ENCODE measurements around the gene AKIRIN2.

Gene AKIRIN2

DNA sequence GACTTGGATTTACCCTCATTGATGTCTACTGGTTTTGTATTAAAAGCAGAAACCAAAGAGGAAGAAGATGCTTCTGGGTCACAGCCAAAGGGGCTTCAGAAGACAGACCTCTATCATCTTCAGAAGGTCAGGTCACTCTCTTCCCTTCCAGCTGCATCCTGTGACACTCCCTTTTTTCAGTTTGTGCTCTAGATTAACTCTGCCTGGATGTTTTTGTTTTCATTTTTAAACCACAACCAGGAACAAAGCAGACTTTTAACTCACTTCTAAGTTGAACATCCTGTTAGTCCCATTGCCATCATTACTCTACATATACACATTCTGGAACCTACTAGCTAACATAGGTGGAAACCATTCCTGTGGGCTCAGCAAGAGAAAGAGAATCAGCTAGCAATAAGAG is 45.2 kb downstream of the AKIRIN2 start:
- DNase-seq (ENCODE audit: extremely low read depth in 1 of 2, low read depth in 1 of 2): no peak

DNA sequence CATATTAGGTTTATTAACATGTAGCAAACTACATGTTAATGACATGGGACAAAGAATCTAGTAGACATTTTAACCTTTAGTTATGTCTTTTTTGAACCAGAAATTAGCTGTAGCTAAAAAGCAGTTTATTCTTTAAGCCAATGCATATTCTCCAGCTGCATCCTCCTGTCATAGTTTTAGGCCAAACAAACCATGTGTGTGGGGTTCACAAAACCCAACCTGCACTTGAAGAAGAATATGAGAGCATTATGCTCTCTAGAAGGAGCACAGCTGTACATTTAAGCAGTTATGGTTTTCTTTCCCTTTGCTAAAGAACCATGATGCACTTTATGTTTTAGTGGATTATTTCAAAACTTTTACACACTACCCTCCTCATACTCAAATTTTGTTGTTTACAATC is 46.2 kb downstream of the AKIRIN2 start:
- DNase-seq (ENCODE audit: extremely low read depth in 1 of 2, low read depth in 1 of 2): no peak

DNA sequence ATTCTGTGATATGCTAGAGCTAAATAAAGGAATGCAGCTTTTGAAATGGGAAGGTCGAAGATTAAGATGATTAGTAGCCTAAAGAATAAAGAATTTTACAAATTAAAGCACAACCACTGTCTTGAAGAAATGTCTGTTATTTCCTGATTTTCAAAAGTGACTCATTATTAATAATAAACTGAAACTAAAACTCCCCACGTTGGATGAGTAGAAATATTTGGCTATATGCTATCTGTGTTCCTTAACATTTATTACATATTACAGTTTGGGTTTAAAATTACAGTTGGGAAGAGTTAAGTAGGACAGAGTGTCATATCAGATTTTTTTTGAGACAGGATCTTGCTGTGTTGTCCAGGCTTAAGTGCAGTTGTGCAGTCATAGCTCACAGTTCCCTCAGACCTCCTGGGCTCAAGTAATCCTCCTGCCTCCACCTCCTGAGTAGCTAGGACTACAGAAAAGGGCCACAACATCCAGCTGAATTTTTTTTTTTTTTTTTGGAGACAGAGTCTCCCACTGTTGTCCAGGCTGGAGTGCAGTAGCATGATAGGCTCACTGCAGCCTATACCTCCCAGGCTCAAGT is 47.1 kb downstream of the AKIRIN2 start:
- DNase-seq (ENCODE audit: extremely low read depth in 1 of 2, low read depth in 1 of 2): no peak

DNA sequence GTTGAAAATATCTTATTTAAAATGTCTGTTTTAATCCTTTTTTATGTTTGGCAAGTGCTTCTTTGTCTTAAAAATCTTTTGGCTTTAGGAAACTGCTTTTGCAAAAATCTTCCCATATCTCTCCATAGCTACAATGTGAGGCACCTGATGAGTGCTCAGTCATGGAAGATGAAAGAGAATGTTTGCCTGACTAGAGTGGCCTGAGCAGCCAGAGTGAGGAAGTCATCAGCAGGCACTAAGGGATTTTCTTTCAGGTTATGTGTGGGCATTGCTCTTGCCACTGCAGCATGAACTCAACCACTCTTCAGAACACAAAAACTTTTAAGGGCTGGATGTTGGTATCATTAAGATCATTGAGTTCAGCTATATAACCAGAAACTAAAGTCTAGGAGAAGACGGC is 47.9 kb downstream of the AKIRIN2 start:
- no peak for DNase-seq (ENCODE audit: extremely low read depth in 1 of 2, low read depth in 1 of 2)

DNA sequence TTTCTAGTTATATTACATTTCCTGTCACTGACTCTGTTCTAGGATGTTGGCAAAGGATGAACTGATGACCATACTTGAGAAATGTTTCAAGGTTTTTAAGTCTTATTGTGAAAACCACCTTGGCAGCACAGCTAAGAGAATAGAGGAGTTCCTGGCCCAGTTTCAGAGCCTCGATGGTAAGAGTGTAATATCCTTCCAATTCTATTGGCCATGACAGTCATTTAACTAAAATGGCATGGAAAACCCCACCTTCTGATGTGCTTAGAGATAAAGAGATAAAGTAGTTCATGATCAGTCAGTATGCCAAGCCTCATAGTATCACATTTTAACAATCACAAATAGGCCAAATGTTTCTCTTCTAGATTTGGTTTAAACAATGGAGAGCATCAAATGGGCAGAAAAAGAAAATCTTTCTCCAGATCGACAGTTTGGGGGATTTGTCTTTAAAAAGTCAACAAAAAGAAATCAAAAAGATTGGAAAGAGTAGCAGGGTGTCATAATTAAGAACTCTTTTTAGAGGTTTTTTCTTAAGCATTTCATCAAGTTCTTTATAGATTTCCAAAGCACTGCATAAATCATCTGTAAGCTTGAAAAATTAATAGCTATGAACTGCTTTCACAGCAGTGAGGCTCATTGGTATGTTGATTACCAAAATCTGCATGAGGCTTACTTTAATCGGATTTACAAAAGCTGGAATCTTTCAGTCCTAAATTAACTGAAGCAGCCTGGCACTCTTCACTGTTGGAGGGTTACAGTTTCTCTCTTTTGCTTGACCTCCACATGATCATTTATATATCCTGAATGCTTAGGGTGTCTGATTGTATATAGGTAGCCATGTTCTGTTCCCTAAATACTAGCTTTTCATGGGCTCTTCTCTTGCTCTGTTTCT is 48.7 kb downstream of the AKIRIN2 start:
- no peak for DNase-seq (ENCODE audit: extremely low read depth in 1 of 2, low read depth in 1 of 2)

DNA sequence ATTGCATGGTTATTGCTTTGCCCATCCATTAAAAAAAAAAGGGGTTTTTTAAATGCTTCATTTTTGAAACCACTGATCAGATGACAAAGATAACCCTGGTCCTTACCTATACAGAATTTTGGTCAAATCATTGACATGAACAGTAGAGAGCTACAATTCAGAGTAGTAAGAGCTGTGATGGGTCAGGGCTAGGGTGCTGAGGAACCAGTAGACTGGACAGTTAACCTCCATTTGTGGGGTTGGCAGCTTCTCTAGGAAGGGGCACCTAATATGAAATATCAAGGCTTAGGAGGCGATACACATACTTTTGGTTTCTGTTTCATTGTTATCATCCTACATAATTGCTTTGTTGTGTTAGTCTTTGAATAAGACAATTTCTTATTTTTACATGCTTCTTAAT is 57.0 kb downstream of the AKIRIN2 start:
- no peak for DNase-seq (ENCODE audit: extremely low read depth in 1 of 2, low read depth in 1 of 2)

DNA sequence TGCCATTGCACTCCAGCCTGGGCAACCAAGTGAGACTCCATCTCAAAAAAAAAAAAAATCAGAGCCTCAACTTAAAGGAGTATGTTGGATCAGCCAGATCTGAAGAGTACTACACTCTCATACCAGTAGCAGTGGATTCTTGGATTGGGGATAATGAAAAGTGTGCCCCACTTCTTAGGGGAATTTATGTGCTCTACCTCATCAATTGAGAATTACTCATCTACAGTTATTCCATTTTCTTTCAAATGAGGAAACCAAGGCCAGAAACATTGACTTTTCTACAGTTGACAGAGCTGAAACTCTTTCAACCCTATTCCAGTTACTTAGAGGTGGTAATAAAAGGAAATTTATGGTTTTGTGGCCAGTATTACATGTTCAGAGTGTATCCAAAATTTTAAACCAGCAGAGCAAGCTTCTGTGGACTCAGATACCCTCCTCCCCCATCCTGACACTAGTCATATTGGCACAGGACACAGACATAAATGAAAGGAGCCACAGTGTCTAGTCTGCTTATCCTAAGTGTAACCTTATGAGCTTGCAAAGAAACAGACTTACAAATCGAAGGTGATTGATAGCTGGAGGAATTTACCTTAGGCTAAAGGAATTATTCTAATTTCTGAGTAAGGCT is 60.9 kb downstream of the AKIRIN2 start:
- no peak for DNase-seq (ENCODE audit: extremely low read depth in 1 of 2, low read depth in 1 of 2)

DNA sequence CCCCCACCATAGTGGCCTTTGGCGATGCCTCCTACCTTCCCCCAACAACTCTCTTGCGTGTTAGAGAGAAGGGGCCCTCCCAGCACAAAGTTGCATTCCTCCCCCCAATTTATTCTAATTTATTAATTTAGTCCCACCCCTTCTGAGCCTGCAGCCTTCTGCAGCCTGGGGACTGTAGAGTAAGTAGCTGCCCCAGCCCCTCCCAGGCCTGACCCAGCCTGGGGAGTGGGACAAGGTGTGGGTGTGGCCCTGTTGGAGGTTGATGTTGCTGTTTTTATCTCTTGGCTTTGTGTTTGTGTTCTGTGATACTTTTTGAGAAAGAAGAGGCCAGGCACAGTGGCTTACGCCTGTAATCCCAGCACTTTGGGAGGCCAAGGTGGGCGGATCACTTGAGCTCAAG is 62.7 kb downstream of the AKIRIN2 start:
- DNase-seq (ENCODE audit: extremely low read depth in 1 of 2, low read depth in 1 of 2): no peak

DNA sequence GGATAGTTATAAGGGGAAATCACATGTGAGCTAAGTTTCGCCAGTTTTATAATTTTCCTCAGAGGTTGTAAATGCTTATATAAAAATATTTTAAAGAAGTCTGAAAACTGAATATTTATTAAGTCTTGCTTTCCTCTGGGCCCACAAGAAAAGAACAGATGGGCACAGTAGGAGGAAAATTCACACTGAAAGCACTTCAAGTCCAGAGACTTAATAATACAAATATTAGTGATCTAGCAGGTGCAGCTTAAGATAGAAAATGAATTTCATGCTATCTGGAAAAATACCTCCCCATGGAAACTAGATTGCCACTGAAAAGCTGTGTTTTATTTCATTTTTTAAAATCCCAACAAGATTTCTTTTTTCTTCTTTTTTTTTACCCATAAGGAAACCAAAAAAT is 64.9 kb downstream of the AKIRIN2 start:
- no peak for DNase-seq (ENCODE audit: extremely low read depth in 1 of 2, low read depth in 1 of 2)

DNA sequence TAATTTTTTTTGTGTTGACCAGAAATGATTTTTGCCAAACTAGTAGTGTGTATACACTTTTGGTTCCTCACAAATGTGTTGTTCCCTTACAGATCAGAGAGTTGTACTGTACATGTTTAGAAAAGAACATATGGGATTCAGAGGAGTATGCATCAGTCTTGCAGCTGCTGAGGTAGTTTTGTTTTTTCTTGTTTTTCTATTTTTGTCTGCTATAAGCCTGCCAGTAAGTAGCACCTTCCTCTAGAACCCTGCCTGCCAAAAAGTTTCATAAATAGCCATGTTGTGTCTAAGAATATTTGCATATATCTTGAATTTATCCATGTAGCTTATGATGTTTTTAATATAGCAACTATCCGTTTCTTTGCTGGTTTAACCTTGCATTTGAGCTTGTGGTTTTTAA is 65.7 kb downstream of the AKIRIN2 start:
- DNase-seq (ENCODE audit: extremely low read depth in 1 of 2, low read depth in 1 of 2): no peak

DNA sequence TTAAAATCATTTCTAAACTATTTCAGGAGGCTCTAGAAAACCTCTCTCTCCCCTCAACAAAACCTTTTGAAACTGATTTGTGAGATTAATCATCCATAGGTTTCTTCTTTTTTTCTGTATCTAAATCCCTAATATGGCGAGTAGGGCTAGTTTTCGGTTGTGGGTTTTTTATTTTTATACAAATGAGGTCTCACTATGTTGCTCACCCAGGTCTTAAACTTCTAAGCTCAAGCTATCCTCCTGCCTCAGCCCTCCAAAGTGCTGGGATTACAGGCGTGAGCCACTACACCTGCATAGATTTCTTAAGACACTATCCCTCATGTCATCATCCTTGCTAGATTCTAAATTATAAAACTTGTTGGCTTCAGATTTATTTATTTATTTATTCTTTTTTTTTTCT is 68.2 kb downstream of the AKIRIN2 start:
- DNase-seq (ENCODE audit: extremely low read depth in 1 of 2, low read depth in 1 of 2): no peak

DNA sequence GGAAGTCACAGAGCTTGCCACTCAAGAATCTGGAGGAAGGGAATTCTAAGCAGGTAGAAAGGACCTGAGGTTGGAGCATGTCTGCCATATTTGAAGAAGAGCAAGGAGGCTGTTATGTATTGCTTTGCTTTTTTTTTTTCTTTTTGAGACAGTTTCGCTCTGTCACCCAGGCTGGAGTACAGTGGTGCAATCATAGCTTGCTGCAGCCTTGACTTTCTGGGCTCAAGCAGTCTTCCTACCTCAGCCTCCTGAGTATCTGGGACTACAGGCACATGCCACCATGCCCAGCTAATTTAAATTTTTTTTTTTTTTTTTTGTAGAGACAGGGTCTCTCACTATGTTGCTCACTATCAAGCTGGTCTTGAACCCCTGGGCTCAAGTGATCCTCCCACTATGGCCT is 71.3 kb downstream of the AKIRIN2 start:
- no peak for DNase-seq (ENCODE audit: extremely low read depth in 1 of 2, low read depth in 1 of 2)

DNA sequence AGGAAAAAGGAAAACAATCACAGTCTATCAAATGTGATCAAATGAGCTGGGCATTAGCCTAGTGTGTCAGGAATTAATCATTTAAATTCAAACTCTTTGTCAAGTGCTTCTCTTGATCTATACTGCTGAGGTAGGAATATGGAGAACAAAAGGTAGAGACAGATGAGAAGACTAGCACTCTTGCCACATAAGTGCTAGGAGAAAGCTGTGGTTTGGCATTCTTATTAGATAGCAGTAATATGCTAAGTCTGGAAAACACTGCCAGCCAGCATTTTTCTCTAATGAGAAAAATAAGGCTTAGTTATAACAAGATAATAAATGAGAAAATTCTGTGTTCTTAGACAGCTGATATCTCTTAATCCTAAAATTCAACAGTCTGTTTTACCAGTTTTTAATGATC is 73.2 kb downstream of the AKIRIN2 start:
- DNase-seq (ENCODE audit: extremely low read depth in 1 of 2, low read depth in 1 of 2): no peak

DNA sequence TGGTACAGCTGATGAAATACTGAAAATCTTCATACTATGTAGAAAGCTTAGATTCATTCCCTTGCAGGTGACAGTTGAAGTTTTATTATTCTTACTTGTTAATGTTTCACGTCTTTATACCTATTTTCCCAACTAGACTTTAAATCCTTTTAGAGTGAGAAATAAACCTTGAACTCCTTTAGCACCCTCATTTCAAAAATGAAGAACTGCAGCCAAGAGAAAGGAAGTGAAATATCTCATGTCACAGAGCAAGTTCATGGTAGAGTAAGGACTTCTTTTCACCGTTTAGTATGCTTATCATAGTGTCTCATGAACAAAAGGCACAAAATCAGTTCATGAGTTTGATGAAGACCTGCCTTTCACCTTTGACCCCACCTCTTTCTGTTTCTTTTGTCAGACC is 73.6 kb downstream of the AKIRIN2 start:
- no peak for DNase-seq (ENCODE audit: extremely low read depth in 1 of 2, low read depth in 1 of 2)

All from activated CD8-positive, alpha-beta memory T cell treated with anti-CD3 and anti-CD28 coated beads for 1 hour (primary cell).